Right lobe of liver (tissue), 4 donors: ENCODE measurements around the gene EXT2.

ENCODE experiments used
- POLR2A ChIP-seq: fragments of 450-650 bp; IDR thresholded peaks from one replicate; pipeline ENCODE4 v1.6.1; 2017; ENCODE audit warnings: antibody characterized with exemption, mild to moderate bottlenecking
- TF ChIP-seq, protein P1 (sequence below), 4 donors: fragments of 200-600 bp in 3 of 4; fragments of 450-650 bp in 1 of 4; IDR thresholded peaks; one replicate each; pipeline versions ENCODE4 v1.5.1 to v1.8.0; 2016 to 2022; ENCODE audit warnings: antibody characterized with exemption in 4 of 4, mild to moderate bottlenecking in 2 of 4
- donor health status: DM: no; HTN: no; CAD: no.
- donor health status: DM: no; HTN: no; CAD: no.
- donor health status: DM: no; HTN: yes; CAD: no.

DNA sequence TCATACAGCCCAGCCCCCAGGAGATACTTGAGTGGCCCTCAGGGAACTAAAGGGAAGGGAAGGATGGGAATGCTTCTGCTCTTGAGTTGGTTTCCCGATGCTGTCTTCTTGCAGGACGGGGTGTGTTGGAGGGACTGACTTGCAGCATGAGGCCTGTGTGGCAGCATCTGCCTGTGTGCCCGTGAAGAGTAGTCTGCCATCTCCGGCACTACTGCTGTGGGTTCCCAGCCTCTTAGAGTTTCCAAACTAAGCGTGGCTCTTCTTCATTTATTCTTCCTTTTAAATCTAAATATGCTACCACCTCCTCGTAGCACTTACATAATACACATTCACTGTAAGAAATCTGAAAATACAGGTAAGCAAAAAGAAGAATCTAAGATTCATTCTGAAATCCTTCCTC, 12.8 kb downstream of the EXT2 start:
- TF ChIP-seq, protein P1, sequence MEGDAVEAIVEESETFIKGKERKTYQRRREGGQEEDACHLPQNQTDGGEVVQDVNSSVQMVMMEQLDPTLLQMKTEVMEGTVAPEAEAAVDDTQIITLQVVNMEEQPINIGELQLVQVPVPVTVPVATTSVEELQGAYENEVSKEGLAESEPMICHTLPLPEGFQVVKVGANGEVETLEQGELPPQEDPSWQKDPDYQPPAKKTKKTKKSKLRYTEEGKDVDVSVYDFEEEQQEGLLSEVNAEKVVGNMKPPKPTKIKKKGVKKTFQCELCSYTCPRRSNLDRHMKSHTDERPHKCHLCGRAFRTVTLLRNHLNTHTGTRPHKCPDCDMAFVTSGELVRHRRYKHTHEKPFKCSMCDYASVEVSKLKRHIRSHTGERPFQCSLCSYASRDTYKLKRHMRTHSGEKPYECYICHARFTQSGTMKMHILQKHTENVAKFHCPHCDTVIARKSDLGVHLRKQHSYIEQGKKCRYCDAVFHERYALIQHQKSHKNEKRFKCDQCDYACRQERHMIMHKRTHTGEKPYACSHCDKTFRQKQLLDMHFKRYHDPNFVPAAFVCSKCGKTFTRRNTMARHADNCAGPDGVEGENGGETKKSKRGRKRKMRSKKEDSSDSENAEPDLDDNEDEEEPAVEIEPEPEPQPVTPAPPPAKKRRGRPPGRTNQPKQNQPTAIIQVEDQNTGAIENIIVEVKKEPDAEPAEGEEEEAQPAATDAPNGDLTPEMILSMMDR (IDR thresholded peaks at IDR 0.05) = no peak
- TF ChIP-seq POLR2A = no peak
